Hypothalamus (tissue), 51 donors: ENCODE measurements around the gene CCAR1.
A peak's percentile ranks its signal among the peaks of the same experiment; 100 is the strongest.
"Not testable (repeated sequence)": the region's sequence is repeated elsewhere in the genome, so short reads cannot be mapped to it uniquely, and the experiment has no call there.

Source experiments
- DNase-seq, 51 donors: peaks; one replicate each; lab custom pipeline; 2025; lab: John Stamatoyannopoulos, UW

CCAR1 gene

GRCh38 chr10:68826764-68827591, 105.9 kb downstream of the CCAR1 start, which contains the start of gene STOX1:
Gene STOX1 (plus strand): TSS chr10:68827531. CDS start chr10:68827624, 93 bp downstream.
- peak in 34 of 51 donors; percentile 2 to 80 (median 36) for DNase-seq

- not testable (repeated sequence) for DNase-seq
Observed at GRCh38 chr10:68827592-68827959, 106.5 kb downstream of the CCAR1 start.

- peak in 5 of 51 donors; percentile 2 to 19 (median 11) for DNase-seq
Observed at GRCh38 chr10:68828083-68828601, 107.1 kb downstream of the CCAR1 start.

- DNase-seq, result no peak
Observed at GRCh38 chr10:68828833-68829232, 107.8 kb downstream of the CCAR1 start.

DNA sequence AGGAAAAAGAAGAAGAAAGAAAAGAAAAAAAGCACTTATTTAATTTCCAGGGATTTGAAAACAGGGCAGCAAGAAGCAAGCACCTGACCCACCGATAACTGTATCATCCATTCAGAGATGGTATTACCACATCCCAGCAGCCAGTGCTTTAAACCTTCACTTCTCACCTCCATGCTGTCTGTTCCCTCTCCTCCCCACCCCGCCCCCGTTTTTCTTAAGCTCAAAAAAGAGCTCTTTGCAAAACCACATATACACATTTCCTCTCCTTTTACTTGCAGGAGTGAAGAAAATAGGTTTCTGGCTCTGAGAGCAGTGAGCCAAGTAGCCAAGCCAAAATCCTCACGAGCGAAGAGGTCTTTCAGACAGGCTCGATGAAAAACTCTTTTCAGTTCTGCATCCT, 108.5 kb downstream of the CCAR1 start:
- peak in 2 of 51 donors; percentile 15 to 27 for DNase-seq

GRCh38 chr10:68829952-68830351, 108.9 kb downstream of the CCAR1 start:
- peak in 1 of 51 donors; percentile 27 for DNase-seq

DNA sequence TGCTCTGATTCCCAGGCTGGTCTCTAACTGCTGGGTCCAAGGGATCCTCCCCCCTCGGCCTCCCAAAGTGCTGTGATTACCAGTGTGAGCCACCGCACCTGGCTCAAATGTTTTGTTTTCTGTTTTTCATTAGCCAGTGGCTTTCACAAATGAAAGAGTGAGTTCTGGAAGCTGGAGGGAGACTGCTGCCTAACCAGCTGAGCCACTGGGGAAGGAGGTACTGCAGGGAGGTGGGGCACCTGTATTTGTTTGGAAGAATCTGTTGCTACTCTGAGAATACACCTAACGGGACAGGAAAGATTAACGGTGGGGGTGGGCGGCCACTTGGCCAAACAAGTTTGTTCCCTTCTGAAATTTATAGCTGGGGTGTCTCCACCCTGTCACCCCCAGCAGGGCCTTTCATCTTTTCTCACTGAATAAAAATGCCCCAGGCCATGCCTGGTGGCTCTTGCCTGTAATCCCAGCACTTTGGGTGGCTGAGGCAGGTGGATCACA, 111.0 kb downstream of the CCAR1 start:
- no peak for DNase-seq

- DNase-seq, result no peak
Observed at GRCh38 chr10:68832601-68833000, 111.6 kb downstream of the CCAR1 start.

DNA sequence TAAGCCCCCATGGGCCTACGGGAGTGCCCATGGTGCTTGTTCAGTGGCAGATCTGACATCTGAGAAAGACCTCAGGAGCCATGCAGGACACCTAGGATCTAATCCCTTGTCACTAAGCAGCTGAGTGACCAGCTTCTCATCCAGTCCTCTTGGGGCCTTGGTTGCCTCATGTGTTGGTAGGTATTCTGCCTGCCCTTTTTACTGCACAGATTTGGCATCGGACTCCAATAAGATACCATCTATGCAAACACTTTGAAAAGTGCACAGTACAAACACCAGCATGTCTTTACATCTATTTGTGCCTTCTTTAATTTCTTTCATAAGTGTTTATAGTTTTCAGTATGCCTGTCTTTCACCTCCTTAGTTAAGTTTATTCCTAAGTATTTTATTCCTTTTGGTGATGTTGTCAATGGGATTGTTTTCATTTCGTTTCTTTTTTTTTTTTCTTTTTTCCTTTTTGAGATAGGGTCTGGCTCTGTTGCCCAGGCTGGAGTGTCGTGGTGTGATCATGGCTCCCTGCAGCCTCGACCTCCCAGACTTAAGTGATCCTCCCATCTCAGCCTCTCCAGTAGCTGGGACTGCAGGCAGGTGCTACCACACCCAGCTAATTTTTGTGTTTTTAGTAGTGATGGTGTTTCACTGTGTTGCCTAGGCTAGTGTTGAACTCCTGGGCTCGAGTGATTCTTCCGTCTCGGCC, 116.7 kb downstream of the CCAR1 start:
- no peak for DNase-seq

- not testable (repeated sequence) for DNase-seq
Observed at GRCh38 chr10:68840650-68841049, 119.6 kb downstream of the CCAR1 start.
